Measurements from ENCODE around the gene SCUBE1. TPM values are rescaled to one million over a fixed set of nuclear protein-coding genes. Genes with fewer than 3 reads are reported as not detected.

The SCUBE1 gene
- total RNA-seq, 1 experiment from 2014 or later = not detected

GRCh38 chr22:43227239-43227630 lies 115.9 kb downstream of the SCUBE1 start:
- Histone ChIP-seq H3K4me1 (replicated peaks; ENCODE audit: insufficient read depth) (no peaks in the 10 kb centered on the region), H2AFZ (no peak overlapping the region), H3K27me3 (ENCODE audit: insufficient read depth, low read depth) (peaks cover 34% of the 10 kb centered on the region; the same call in 1 of the 2 replicates), H3K36me3 (ENCODE audit: low read depth) (no peaks in the 10 kb centered on the region), H3K9me3 (ENCODE audit: insufficient read depth, low read depth) (no peaks in the 10 kb centered on the region), H3K79me2 (ENCODE audit: low read depth) (no peaks in the 10 kb centered on the region), H3K9me2 (ENCODE audit: insufficient read depth) (no peaks in the 10 kb centered on the region), H3K4me3 (no peak overlapping the region), H4K20me1 (ENCODE audit: insufficient read depth) (no peaks in the 10 kb centered on the region), H3K4me2 (no peak overlapping the region), H3F3A (ENCODE audit: insufficient read depth, low read depth) (0 out of 2 replicates have a peak, but pooled peaks cover 12% of the 10 kb centered on the region), H3K27ac (no peak overlapping the region)
- no TSS peak for BruUV-seq (replicated peaks)
- POLR2A ChIA-PET (ENCODE audit: unreplicated experiment) = interaction anchor here (0.6 kb wide), 1 partner anchor 301 kb away, joined by 3 read pairs; no protein-coding TSS in a partner anchor
- no peak for DNase-seq
- no peak for TF ChIP-seq EZH2 (IDR thresholded peaks at IDR 0.05; ENCODE audit: low read depth)
- CTCF ChIA-PET = interaction anchor here (0.6 to 1.5 kb wide), 2 partner anchors 40 to 61 kb away, joined by 5 to 9 read pairs; no protein-coding TSS in a partner anchor
- intact Hi-C loops (cut with micrococcal nuclease; ENCODE audit: unreplicated experiment) = no loop called here

GRCh38 chr22:43226377-43227238 lies 116.6 kb downstream of the SCUBE1 start:
- H3K36me3 ChIP-seq (ENCODE audit: low read depth) = no peaks in the 10 kb centered on the region
- no peaks in the 10 kb centered on the region for H3K9me2 ChIP-seq (ENCODE audit: insufficient read depth)
- ChIA-PET POLR2A (ENCODE audit: unreplicated experiment) (interaction anchor here (0.6 kb wide), 1 partner anchor 300 kb away, joined by 3 read pairs; no protein-coding TSS in a partner anchor), CTCF (no interaction called here)
- no peaks in the 10 kb centered on the region for H3K9me3 ChIP-seq (ENCODE audit: insufficient read depth, low read depth)
- no peaks in the 10 kb centered on the region for H3K4me1 ChIP-seq (replicated peaks; ENCODE audit: insufficient read depth)
- H3K27me3 ChIP-seq (ENCODE audit: insufficient read depth, low read depth) = peaks cover 30% of the 10 kb centered on the region; the same call in 1 of the 2 replicates
- H4K20me1 ChIP-seq (ENCODE audit: insufficient read depth) = no peaks in the 10 kb centered on the region
- no peak for DNase-seq
- no peak overlapping the region for H3K4me2 ChIP-seq
- TF ChIP-seq EZH2 (IDR thresholded peaks at IDR 0.05; ENCODE audit: low read depth) (no peak), CTCF (conservative IDR thresholded peaks at IDR 0.05) (no peak)
- H3K27ac ChIP-seq = no peak overlapping the region
- no peak overlapping the region for H3K4me3 ChIP-seq
- no peak overlapping the region for H2AFZ ChIP-seq
- 0 out of 2 replicates have a peak, but pooled peaks cover 12% of the 10 kb centered on the region for H3F3A ChIP-seq (ENCODE audit: insufficient read depth, low read depth)
- no TSS peak for BruUV-seq (replicated peaks)
- intact Hi-C loops (cut with micrococcal nuclease; ENCODE audit: unreplicated experiment) = no loop called here
- no peaks in the 10 kb centered on the region for H3K79me2 ChIP-seq (ENCODE audit: low read depth)

GRCh38 chr22:43225609-43226008 lies 117.6 kb downstream of the SCUBE1 start:
- no peaks in the 10 kb centered on the region for H3K36me3 ChIP-seq (ENCODE audit: low read depth)
- no peak for DNase-seq
- no peaks in the 10 kb centered on the region for H3K79me2 ChIP-seq (ENCODE audit: low read depth)
- no peaks in the 10 kb centered on the region for H3K9me3 ChIP-seq (ENCODE audit: insufficient read depth, low read depth)
- no peaks in the 10 kb centered on the region for H4K20me1 ChIP-seq (ENCODE audit: insufficient read depth)
- POLR2A ChIA-PET (ENCODE audit: unreplicated experiment) = no interaction called here
- H3K27ac ChIP-seq = no peak overlapping the region
- H3K4me1 ChIP-seq (replicated peaks; ENCODE audit: insufficient read depth) = no peaks in the 10 kb centered on the region
- CTCF ChIA-PET = no interaction called here
- no peak overlapping the region for H2AFZ ChIP-seq
- no peak overlapping the region for H3K4me2 ChIP-seq
- no peaks in the 10 kb centered on the region for H3K9me2 ChIP-seq (ENCODE audit: insufficient read depth)
- no peak overlapping the region for H3K4me3 ChIP-seq
- no TSS peak for BruUV-seq (replicated peaks)
- H3K27me3 ChIP-seq (ENCODE audit: insufficient read depth, low read depth) = peaks cover 31% of the 10 kb centered on the region; the same call in 1 of the 2 replicates
- 0 out of 2 replicates have a peak, but pooled peaks cover 12% of the 10 kb centered on the region for H3F3A ChIP-seq (ENCODE audit: insufficient read depth, low read depth)
- TF ChIP-seq EZH2 (IDR thresholded peaks at IDR 0.05; ENCODE audit: low read depth) (no peak), CTCF (conservative IDR thresholded peaks at IDR 0.05) (no peak)
- intact Hi-C loops (cut with micrococcal nuclease; ENCODE audit: unreplicated experiment) = no loop called here

Data from PC-9 (cell line).